Endothelial cell of umbilical vein (primary cell): ENCODE results near the gene SMIM9. TPM values are rescaled to one million over a fixed set of nuclear protein-coding genes. Genes with fewer than 3 reads are reported as not detected.

Source experiments
- BruUV-seq: library from RNA; stranded (reverse); fragments of 400-500 nt; replicated peaks from 2 replicates; lab custom pipeline; 2021; lab: Mats Ljungman, UMichigan
- CTCF ChIA-PET: fragments of 300-600, 350-600 bp; sonication (Branson Sonifier 250); formaldehyde crosslinking; loops from one replicate; lab custom pipeline; 2021; ENCODE audit warnings: antibody characterized with exemption, inconsistent platforms; lab: Charles Lee
- POLR2A ChIA-PET: fragments of 300-600, 350-600 bp; sonication (Branson Sonifier 250); formaldehyde crosslinking; loops from one replicate; lab custom pipeline; 2021; ENCODE audit warnings: antibody characterized with exemption, inconsistent platforms; lab: Charles Lee
- DNase-seq: peaks from one replicate; pipeline ENCODE4 v3.0.0-alpha.2; 2011; ENCODE audit warnings: low read depth, low spot score
- FAIRE-seq: peaks from 2 replicates; lab custom pipeline; 2011; peaks lifted over from hg19 to GRCh38; lab: Jason Lieb, UNC
- H2AFZ ChIP-seq: 2 replicates; pipeline ENCODE4 v1.6.0; 2012; ENCODE audit warnings: low read depth, low read length, control low read depth, inconsistent platforms
- H3K27ac ChIP-seq: 2 replicates; pipeline ENCODE4 v1.5.1; 2011; ENCODE audit warnings: low read depth, mild to moderate bottlenecking, control low read depth, low read length, moderate library complexity; ENCODE audit not compliant: insufficient read depth
- H3K27me3 ChIP-seq, 2 experiments: 2 replicates each; pipeline versions ENCODE4 v1.6.0 to v1.6.1; 2011; ENCODE audit warnings: low read length in 2 of 2, mixed read lengths in 1 of 2; ENCODE audit not compliant: control insufficient read depth in 2 of 2, insufficient read depth in 2 of 2
- H3K36me3 ChIP-seq, 2 experiments: 2 replicates in 1 of 2; 3 replicates in 1 of 2; pipeline ENCODE4 v1.5.1; 2011; ENCODE audit warnings: low read length in 2 of 2, mild to moderate bottlenecking in 1 of 2, moderate library complexity in 1 of 2; ENCODE audit not compliant: control insufficient read depth in 2 of 2, insufficient read depth in 2 of 2; ENCODE audit errors: extremely low read depth in 1 of 2
- H3K4me1 ChIP-seq: 3 replicates; pipeline ENCODE4 v1.5.1; 2011; ENCODE audit warnings: mild to moderate bottlenecking, low read length; ENCODE audit not compliant: control insufficient read depth, insufficient read depth; ENCODE audit errors: extremely low read depth
- H3K4me2 ChIP-seq: 2 replicates; pipeline ENCODE4 v1.6.1; 2011; ENCODE audit warnings: low read length, control low read depth, mixed read lengths; ENCODE audit not compliant: insufficient read depth
- H3K4me3 ChIP-seq, 3 experiments: fragments of 200-600 bp in 1 of 3; sonication (generic), shearing (Covaris generic) in 1 of 3; replicated peaks in 1 of 3; 2 replicates each; pipeline ENCODE4 v1.5.1; 2011 to 2016; ENCODE audit warnings: control low read depth in 3 of 3, low read length in 3 of 3, mild to moderate bottlenecking in 2 of 3, inconsistent platforms in 1 of 3, low read depth in 1 of 3, moderate library complexity in 1 of 3; ENCODE audit not compliant: insufficient read depth in 1 of 3
- H3K79me2 ChIP-seq: 2 replicates; pipeline ENCODE4 v1.6.0; 2012; ENCODE audit warnings: low read length, inconsistent platforms; ENCODE audit not compliant: control insufficient read depth, insufficient read depth
- H3K9ac ChIP-seq: replicated peaks from 2 replicates; pipeline ENCODE3; 2011; ENCODE audit warnings: low read length, control low read depth; ENCODE audit not compliant: insufficient read depth; ENCODE audit errors: extremely low read depth
- H3K9me1 ChIP-seq: replicated peaks from 3 replicates; pipeline ENCODE4 v1.6.0; 2011; ENCODE audit warnings: mild to moderate bottlenecking, low read length; ENCODE audit not compliant: control insufficient read depth, insufficient read depth; ENCODE audit errors: extremely low read depth
- H3K9me3 ChIP-seq: replicated peaks from 2 replicates; pipeline ENCODE4 v1.5.1; 2012; ENCODE audit warnings: low read length, inconsistent platforms; ENCODE audit not compliant: control insufficient read depth, insufficient read depth
- H4K20me1 ChIP-seq: replicated peaks from 2 replicates; pipeline ENCODE3; 2011; ENCODE audit warnings: mild to moderate bottlenecking, low read length; ENCODE audit not compliant: control insufficient read depth, insufficient read depth; ENCODE audit errors: extremely low read depth
- CTCF ChIP-seq, 2 donors: IDR thresholded peaks; 1 replicate in 1 of 2; 2 replicates in 1 of 2; pipeline ENCODE4 v1.5.1; 2011; ENCODE audit warnings: low read length in 2 of 2, mild to moderate bottlenecking in 2 of 2, moderate library complexity in 2 of 2, control low read depth in 1 of 2, inconsistent platforms in 1 of 2, low read depth in 1 of 2; ENCODE audit not compliant: insufficient read depth in 1 of 2; ENCODE audit errors: extremely low read depth in 1 of 2
- EZH2 ChIP-seq: IDR thresholded peaks from 2 replicates; pipeline ENCODE4 v1.6.1; 2012; ENCODE audit warnings: borderline replicate concordance, low read depth, mild to moderate bottlenecking, moderate library complexity, low read length, inconsistent platforms; ENCODE audit not compliant: severe bottlenecking
- FOS ChIP-seq: IDR thresholded peaks from 2 replicates; pipeline ENCODE4 v1.6.1; 2011; ENCODE audit warnings: mild to moderate bottlenecking, low read length, moderate library complexity, borderline replicate concordance; ENCODE audit not compliant: insufficient read depth
- GATA2 ChIP-seq: IDR thresholded peaks from 2 replicates; pipeline ENCODE4 v1.7.0; 2011; ENCODE audit warnings: low read depth, mild to moderate bottlenecking, moderate library complexity, mixed read lengths, low read length; ENCODE audit not compliant: insufficient read length, insufficient read depth
- JUN ChIP-seq: IDR thresholded peaks from 2 replicates; pipeline ENCODE4 v1.6.1; 2011; ENCODE audit warnings: borderline replicate concordance, low read depth; ENCODE audit not compliant: insufficient read length, insufficient read depth
- MAX ChIP-seq: IDR thresholded peaks from 2 replicates; pipeline ENCODE4 v1.6.1; 2011; ENCODE audit not compliant: insufficient read depth, insufficient read length
- MYC ChIP-seq: IDR thresholded peaks from one replicate; pipeline ENCODE4 v1.6.1; 2011; ENCODE audit warnings: mild to moderate bottlenecking, low read depth, low read length
- POLR2A ChIP-seq: IDR thresholded peaks from 2 replicates; pipeline ENCODE4 v1.6.1; 2012; ENCODE audit warnings: low read depth, mild to moderate bottlenecking, control low read depth, low read length
- POLR2AphosphoS5 ChIP-seq: IDR thresholded peaks from 2 replicates; pipeline ENCODE4 v1.6.1; 2012; ENCODE audit warnings: low read depth, mild to moderate bottlenecking, control low read depth, low read length, moderate library complexity; ENCODE audit not compliant: insufficient read depth
- dilution Hi-C: fragments of 300-500 bp; cut with MboI; formaldehyde crosslinking; loops from one replicate; pipeline ENCODE4 v1.15.0; 2019; ENCODE audit warnings: low sequenced_read_pairs; ENCODE audit not compliant: extremely low pct_ligation_motif_present
- intact Hi-C: fragments of 100-400 bp; cut with micrococcal nuclease; formaldehyde crosslinking; loops from one replicate; pipeline ENCODE4 v1.10.0; 2022
- polyA plus RNA-seq, 4 experiments: library from polyadenylated mRNA; depleted of rRNA in 3 of 4; stranded (reverse) in 3 of 4; unstranded in 1 of 4; fragments of >200 nt; gene quantifications; 2 replicates each; pipeline versions ENCODE4 v1.2.1 to v1.2.3, GENCODE V29; 2011 to 2012; ENCODE audit warnings: missing spikeins in 1 of 4
- total RNA-seq: library from RNA; stranded (reverse); gene quantifications from 2 replicates; pipeline ENCODE4 v1.2.3, GENCODE V29; 2021

Gene SMIM9
- total and polyA plus RNA-seq, 2 donors (not counting 3 experiments of a cell fraction or from before 2014, with no cell fraction given): not detected

- FAIRE-seq: no peak
- POLR2A ChIA-PET: no interaction called here
- Histone ChIP-seq H3K36me3 (peaks cover 20 to 35% of the 10 kb centered on the region in 2 experiments), H3K4me3 (no peak overlapping the region), H3K27ac (no peak overlapping the region), H2AFZ (no peak overlapping the region), H3K9me3 (no peaks in the 10 kb centered on the region), H3K79me2 (no peaks in the 10 kb centered on the region), H3K9me1 (no peaks in the 10 kb centered on the region), H3K4me2 (no peak overlapping the region), H4K20me1 (no peaks in the 10 kb centered on the region), H3K27me3 (no peaks in the 10 kb centered on the region), H3K4me1 (no peaks in the 10 kb centered on the region), H3K9ac (no peak overlapping the region)
- dilution Hi-C loops (no loop called here), intact Hi-C loops (no loop called here)
- no TSS peak for BruUV-seq
- CTCF ChIA-PET: interaction anchor here (0.8 to 1.4 kb wide), 2 partner anchors 64 to 65 kb away, joined by 3 to 4 read pairs; no protein-coding TSS in a partner anchor
- no peak for TF ChIP-seq FOS
- no peak for TF ChIP-seq MYC
- TF ChIP-seq EZH2: no peak
- no peak for TF ChIP-seq POLR2A
- TF ChIP-seq CTCF (IDR thresholded peaks at IDR 0.05; ENCODE audit: extremely low read depth in 1 of 2, insufficient read depth in 1 of 2, low read depth in 1 of 2, low read length in 2 of 2): no peak
- TF ChIP-seq POLR2AphosphoS5: no peak
- no peak for TF ChIP-seq GATA2
- TF ChIP-seq MAX: no peak
- no peak for TF ChIP-seq JUN
- DNase-seq: no peak
Observed at GRCh38 chrX:154775419-154776349, 58.8 kb downstream of the SMIM9 start.
